CD4-positive, alpha-beta T cell treated with Interleukin-6 at 100 ng/mL for 8 hours (primary cell): ENCODE measurements around the gene ATP10A.
A peak's percentile ranks its signal among the peaks of the same experiment; 100 is the strongest.
"Not testable (repeated sequence)": the region's sequence is repeated elsewhere in the genome, so short reads cannot be mapped to it uniquely, and the experiment has no call there.

Source experiments
- DNase-seq: peaks from one replicate; pipeline ENCODE4 v3.0.0-alpha.2; 2020; ENCODE audit warnings: mixed read lengths, low spot score

ATP10A gene

GRCh38 chr15:25790000-25790660 is 73.0 kb downstream of the ATP10A start:
- no peak for DNase-seq

DNA sequence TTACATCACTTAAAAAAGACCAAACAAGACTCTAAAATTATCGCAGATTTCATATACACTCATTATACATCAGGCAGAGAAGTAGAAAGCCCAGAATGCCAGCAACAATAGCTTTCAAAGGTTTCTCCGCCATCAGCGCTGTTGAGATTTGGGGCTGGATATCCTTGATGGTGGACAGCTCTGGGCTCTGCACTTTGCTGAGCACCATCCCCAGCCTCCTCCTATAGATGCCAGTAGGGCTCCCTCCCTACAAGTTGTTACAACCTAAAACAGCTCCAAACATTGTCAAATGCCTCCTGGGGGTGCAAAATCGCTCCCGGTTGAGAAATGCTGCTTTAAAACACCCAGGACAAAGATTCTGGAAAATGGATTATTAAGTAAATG is 73.5 kb downstream of the ATP10A start:
- no peak for DNase-seq

DNA sequence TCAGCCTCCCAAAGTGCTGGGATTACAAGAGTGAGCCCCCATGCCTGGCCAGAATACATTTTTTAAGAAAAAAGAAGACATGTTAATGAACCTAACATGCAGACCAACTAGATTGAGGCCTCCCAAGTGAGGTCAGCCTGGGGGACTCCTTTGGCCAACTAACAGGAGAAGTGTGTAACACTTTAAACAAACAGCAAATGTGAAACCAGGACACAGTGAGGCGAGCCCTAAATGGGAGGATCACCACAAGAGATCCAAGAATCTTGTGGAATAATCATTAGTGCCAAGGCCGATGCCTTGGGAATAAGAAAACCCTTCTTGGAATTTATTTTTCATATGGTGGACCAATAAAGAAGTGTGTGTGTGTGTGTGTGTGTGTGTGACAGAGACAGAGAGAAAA is 73.9 kb downstream of the ATP10A start:
- DNase-seq: no peak

GRCh38 chr15:25787855-25788520 is 75.1 kb downstream of the ATP10A start:
- DNase-seq: no peak

- no peak for DNase-seq
Observed at GRCh38 chr15:25787381-25787780, 75.7 kb downstream of the ATP10A start.

DNA sequence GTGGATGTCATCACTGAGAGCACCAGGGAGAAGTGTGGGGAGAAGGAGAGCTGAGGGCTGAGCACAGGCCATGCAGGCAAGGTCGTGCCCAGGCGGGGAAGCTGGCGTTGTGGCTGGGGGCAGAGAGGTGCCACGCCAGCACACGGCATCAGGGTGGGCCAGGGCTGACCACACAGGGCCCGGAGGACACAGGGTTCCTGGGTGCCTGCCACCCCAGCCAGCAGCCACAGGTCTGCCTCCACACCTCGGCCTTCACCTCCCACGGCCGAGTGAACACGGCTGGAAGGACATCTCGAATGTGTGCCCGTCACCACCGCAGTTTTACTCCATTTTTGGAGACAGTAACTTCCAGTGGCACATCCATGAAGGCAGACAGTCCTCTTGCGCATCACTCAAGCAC is 77.1 kb downstream of the ATP10A start:
- DNase-seq: no peak

- DNase-seq: no peak
Observed at GRCh38 chr15:25785641-25786025, 77.5 kb downstream of the ATP10A start.

- no peak for DNase-seq
Observed at GRCh38 chr15:25784876-25785640, 78.1 kb downstream of the ATP10A start.

GRCh38 chr15:25783607-25784540 is 79.3 kb downstream of the ATP10A start:
- DNase-seq: peak; percentile 29

GRCh38 chr15:25783134-25783533 is 80.0 kb downstream of the ATP10A start:
- no peak for DNase-seq

DNA sequence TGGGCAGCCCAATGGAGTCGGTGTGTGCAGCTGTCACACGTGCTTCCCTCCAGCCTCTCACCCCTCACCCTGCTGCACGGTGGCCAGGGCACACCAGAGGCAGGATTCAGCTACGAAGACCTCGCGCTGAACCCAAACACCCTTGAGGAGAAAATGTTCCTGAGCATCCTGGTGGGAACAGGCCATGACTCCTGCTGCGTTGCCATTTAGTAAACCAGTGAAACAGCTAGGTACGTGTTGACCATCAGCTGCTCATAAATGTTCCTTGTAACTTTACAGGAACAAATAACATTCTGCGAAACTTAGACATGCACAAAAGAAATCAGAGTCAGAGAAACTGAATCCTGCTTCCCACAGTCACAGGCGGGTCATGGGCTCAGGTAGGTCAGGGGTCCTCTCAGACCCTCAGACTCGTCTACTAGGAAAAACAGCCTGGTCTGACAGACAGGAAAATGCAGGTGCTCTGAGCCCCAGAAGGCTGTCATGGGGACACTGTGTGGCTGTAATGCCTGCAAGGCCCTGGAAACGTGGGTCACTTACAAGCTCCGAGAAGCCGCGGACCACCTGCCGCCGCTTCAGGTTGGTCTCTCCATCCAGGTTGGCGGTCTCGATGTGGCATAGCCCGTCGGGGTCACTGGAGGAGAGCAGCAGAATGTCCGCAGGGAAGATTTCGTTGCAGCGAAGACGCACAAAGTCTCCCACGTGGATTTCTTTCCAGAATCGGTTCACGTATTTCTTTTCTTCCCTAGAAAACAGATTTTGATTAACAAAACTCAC is 82.5 kb downstream of the ATP10A start:
- DNase-seq: no peak

DNA sequence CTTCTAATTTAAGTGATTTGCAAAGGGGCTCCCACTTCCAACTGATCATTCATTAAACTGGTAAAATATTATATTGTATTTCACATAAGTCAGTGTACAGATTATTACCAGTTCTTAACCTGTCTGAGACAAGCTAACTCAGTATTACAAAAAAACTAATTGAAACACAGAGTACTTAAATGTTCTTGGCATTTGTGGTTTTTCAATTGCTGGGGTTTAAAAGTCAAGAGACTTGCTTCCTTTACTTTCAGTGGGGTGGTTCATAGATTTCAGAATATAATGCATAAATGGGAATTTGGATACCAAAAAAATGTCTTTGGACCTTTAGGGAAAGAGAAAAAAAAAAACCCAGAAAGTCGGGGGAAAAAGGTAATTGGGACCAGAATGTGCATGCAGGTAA is 85.0 kb downstream of the ATP10A start:
- DNase-seq: no peak

- DNase-seq: no peak
Observed at GRCh38 chr15:25777037-25777436, 86.1 kb downstream of the ATP10A start.

DNA sequence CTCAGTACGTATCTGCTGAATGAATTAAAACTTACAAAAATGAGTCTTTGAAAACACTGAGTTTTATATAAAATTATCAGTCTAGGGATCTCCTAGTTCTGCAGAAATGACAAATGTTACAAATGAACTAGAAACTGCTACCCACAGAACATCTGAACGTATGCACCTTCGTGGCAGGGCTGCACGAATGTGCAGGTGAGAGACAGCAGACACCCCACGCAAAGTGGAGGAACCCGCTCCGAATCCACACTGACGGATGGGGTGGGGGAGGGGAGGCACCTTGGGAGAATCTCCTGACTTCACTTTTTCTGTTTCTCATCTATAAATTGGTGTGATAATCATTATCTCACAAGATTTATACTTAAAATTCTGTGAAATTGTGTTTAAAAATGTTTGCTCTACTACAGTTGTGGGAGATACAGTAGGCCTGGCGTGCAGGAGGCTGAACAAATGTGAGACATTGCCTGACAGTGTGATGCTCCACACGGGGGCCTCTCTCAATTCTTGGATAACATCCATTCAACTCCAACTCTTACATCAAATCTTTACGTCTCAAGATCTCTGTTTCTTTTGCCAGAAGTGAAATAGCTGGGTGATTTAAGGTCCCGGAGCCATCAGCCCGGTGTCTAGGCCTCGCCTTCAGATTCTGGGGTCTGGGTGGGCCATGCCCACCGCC is 86.9 kb downstream of the ATP10A start:
- no peak for DNase-seq

DNA sequence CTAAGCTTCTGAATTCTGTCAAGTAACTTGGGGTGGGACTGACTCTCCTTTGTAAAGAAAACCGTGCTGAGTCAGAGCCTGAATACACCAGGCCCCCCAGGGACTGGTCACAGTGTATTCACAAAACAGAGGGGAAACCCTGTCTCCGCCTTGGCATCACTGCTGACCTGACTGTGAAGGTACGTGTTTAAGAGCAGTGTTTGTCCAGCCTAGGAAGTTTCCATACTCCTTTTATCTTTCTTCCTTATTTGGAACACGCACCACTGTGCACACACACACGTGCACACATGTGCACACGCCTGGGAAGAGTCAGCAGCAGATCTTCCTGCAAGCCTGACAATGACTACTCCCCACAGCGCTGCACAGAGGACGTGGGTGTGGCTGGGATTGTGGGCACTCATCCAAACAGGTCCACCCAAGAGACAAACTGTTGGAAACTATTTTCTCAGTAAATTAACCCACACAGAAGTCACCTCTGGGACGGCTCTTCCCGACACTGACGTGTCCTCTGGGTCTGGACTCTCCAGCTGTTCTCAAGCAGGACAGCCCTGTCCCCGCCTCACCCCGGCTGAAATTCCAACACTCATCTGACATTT is 87.7 kb downstream of the ATP10A start:
- no peak for DNase-seq

DNA sequence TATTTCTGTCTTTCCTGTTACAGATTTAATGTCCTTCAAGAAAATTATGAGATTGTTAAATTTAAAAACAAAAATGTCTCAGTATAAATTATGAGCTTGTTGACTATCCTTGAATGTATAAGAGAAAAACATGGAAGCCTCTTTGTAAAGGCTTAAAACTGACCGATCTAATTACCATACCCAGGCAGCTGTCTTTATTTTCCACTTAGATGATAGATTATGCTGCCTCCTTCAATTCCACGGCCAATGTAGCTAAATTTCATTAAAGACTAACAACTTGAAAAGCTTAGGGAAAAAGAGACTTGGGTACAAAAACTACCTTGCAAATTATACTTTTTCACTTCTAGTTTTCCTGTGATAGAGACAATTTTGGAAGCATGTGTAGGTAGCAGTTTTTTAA is 88.3 kb downstream of the ATP10A start:
- DNase-seq: no peak

DNA sequence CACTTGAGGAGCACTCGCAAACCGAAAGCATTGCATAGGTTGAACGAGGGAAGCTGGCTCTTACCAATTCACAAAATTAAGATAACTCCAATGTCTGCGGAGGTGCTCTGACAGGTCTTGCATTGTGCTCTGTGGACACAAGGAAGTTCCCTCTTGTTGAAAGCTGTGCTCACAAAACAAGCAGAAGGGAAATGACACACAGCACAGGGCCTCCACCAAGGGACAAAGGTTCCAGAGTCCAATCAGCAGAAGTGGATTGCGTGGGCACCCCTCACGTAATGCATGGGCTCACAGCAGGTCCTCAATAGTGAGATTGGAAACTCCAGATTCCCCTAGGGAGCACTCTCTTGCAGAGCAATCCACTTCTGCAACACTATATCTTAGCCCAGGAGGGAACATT is 89.9 kb downstream of the ATP10A start:
- DNase-seq: no peak

GRCh38 chr15:25772500-25772899 is 90.6 kb downstream of the ATP10A start:
- DNase-seq: no peak

GRCh38 chr15:25771736-25772135 is 91.4 kb downstream of the ATP10A start:
- not testable (repeated sequence) for DNase-seq

GRCh38 chr15:25771338-25771706 is 91.8 kb downstream of the ATP10A start:
- DNase-seq: no peak
